Esophagus (tissue), 2 donors: ENCODE measurements around the gene ZNF525. TPM values are rescaled to one million over a fixed set of nuclear protein-coding genes. Genes with fewer than 3 reads are reported as not detected.

ENCODE experiments used
- H3K27ac ChIP-seq, 2 donors: one replicate each; pipeline ENCODE4 v1.5.1; 2013; ENCODE audit warnings: low read depth in 2 of 2, mild to moderate bottlenecking in 2 of 2, inconsistent platforms in 1 of 2, low read length in 1 of 2, moderate library complexity in 1 of 2
- H3K27me3 ChIP-seq, 2 donors: one replicate each; pipeline ENCODE4 v1.6.1; 2013; ENCODE audit warnings: low read length in 2 of 2, control low read depth in 1 of 2, mild to moderate bottlenecking in 1 of 2; ENCODE audit not compliant: insufficient read depth in 2 of 2, control insufficient read depth in 1 of 2
- H3K36me3 ChIP-seq, 2 donors: one replicate each; pipeline ENCODE4 v1.6.1; 2013; ENCODE audit warnings: low read length in 1 of 2; ENCODE audit not compliant: control insufficient read depth in 2 of 2, insufficient read depth in 2 of 2
- H3K4me1 ChIP-seq, 2 donors: one replicate each; pipeline ENCODE4 v1.6.1; 2013; ENCODE audit warnings: low read length in 1 of 2; ENCODE audit not compliant: control insufficient read depth in 2 of 2, insufficient read depth in 2 of 2
- H3K4me3 ChIP-seq, 2 donors: one replicate each; pipeline ENCODE4 v1.5.1; 2013; ENCODE audit warnings: low read length in 2 of 2, mild to moderate bottlenecking in 2 of 2, low read depth in 1 of 2, moderate library complexity in 1 of 2
- H3K9me3 ChIP-seq, 2 donors: one replicate each; pipeline ENCODE4 v1.6.1; 2013; ENCODE audit warnings: mild to moderate bottlenecking in 2 of 2, low read depth in 1 of 2, low read length in 1 of 2, moderate library complexity in 1 of 2; ENCODE audit not compliant: control insufficient read depth in 2 of 2, insufficient read depth in 1 of 2
- WGBS, 2 donors: extraction: QIAGEN DNeasy Blood & Tissue Kit; methylation state at CpG; one replicate each; pipeline ENCODE4 v1.1.7; 2013; 5-methylcytosine and 5-hydroxymethylcytosine counted together
- polyA plus RNA-seq, 2 donors: library from polyadenylated mRNA; stranded (reverse); fragments of 200-250 nt; gene quantifications; one replicate each; pipeline ENCODE4 v1.2.3, GENCODE V29; 2013
- donor health status: healthy with polysubstance abuse.
- donor health status: Bipolar disorder and iron deficiency.

The ZNF525 gene
- polyA plus RNA-seq, 2 donors, result 3.2 to 5.2 TPM

GRCh38 chr19:53365899-53366493, 491 bp downstream of the ZNF525 start:
- no peaks in the 10 kb centered on the region for H3K27me3 ChIP-seq
- H3K4me3 ChIP-seq, result peak overlapping the region; percentile 65 to 87

GRCh38 chr19:53372196-53372595, 6.7 kb downstream of the ZNF525 start:
- Histone ChIP-seq H3K27me3 (no peaks in the 10 kb centered on the region), H3K27ac (no peak overlapping the region), H3K4me1 (no peaks in the 10 kb centered on the region), H3K36me3 (peaks cover 0 to 13% of the 10 kb centered on the region in 2 donors), H3K4me3 (no peak overlapping the region), H3K9me3 (peaks cover 0 to 21% of the 10 kb centered on the region in 2 donors)
- 91 to 96% methylated on average over 4 of the region's 4 CpGs for WGBS, 2 donors

More at GRCh38 chr19:53365899-53366493, 491 bp downstream of the ZNF525 start:
- Histone ChIP-seq H3K36me3 (no peaks in the 10 kb centered on the region), H3K27ac (peak overlapping the region; percentile 78 to 87), H3K9me3 (peaks cover 0 to 3% of the 10 kb centered on the region in 2 donors), H3K4me1 (no peaks in the 10 kb centered on the region)
- WGBS, 2 donors, result 0 to 1% methylated on average over 22 to 32 of the region's 32 CpGs

- 67 to 77% methylated on average over 3 of the region's 3 CpGs for WGBS, 2 donors
- Histone ChIP-seq H3K27me3 (no peaks in the 10 kb centered on the region), H3K36me3 (peaks cover 0 to 24% of the 10 kb centered on the region in 2 donors), H3K27ac (no peak overlapping the region), H3K9me3 (peaks cover 0 to 33% of the 10 kb centered on the region in 2 donors), H3K4me3 (no peak overlapping the region), H3K4me1 (no peaks in the 10 kb centered on the region)
Observed at GRCh38 chr19:53374288-53374687, 8.8 kb downstream of the ZNF525 start.

DNA sequence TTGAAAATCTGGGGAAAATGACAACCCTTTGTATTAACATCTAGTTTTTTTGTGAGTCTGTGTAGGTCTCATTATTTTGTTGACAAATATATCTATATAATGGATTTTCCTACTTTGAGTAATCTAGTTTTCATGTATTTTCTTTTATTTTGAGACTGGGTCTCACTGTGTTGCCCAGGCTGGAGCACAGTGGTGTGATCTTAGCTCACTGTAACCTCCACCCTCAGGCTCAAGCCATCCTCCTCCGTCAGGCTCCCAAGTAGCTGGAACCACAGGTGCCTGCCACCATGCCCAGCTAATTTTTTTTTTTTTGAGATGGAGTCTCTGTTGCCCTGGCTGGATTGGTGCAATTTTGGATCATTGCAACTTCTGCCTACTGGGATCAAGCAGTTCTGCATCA, 9.2 kb downstream of the ZNF525 start:
- no peak overlapping the region for H3K4me3 ChIP-seq
- WGBS, 2 donors, result 92 to 100% methylated on average over 1 of the region's 1 CpG
- no peaks in the 10 kb centered on the region for H3K27me3 ChIP-seq
- H3K4me1 ChIP-seq, result no peaks in the 10 kb centered on the region
- no peak overlapping the region for H3K27ac ChIP-seq
- peaks cover 0 to 26% of the 10 kb centered on the region in 2 donors for H3K36me3 ChIP-seq
- H3K9me3 ChIP-seq, result peaks cover 0 to 36% of the 10 kb centered on the region in 2 donors

DNA sequence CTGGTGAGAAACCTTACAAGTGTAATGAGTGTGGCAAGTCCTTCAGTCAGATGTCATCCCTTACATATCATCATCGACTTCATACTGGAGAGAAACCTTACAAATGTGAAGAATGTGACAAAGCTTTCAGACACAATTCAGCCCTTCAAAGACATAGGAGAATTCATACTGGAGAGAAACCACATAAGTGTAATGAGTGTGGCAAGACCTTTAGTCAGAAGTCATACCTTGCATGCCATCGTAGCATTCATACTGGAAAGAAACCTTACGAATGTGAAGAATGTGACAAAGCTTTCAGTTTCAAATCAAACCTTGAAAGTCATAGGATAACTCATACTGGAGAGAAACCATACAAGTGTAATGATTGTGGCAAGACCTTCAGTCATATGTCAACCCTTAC, 15.9 kb downstream of the ZNF525 start:
- peaks cover 3 to 28% of the 10 kb centered on the region in 2 donors for H3K9me3 ChIP-seq
- no peaks in the 10 kb centered on the region for H3K4me1 ChIP-seq
- peaks cover 7 to 18% of the 10 kb centered on the region in 2 donors for H3K36me3 ChIP-seq

GRCh38 chr19:53388168-53388567, 22.7 kb downstream of the ZNF525 start:
- Histone ChIP-seq H3K27ac (no peak overlapping the region), H3K4me3 (no peak overlapping the region), H3K27me3 (no peaks in the 10 kb centered on the region), H3K36me3 (peaks cover 0 to 3% of the 10 kb centered on the region in 2 donors), H3K9me3 (peaks cover 3 to 20% of the 10 kb centered on the region in 2 donors), H3K4me1 (no peaks in the 10 kb centered on the region)
- WGBS, 2 donors, result 76 to 78% methylated on average over 3 of the region's 3 CpGs

More for the DNA sequence above, 15.9 kb downstream of the ZNF525 start:
- Histone ChIP-seq H3K27me3 (no peaks in the 10 kb centered on the region), H3K27ac (no peak overlapping the region), H3K4me3 (no peak overlapping the region)
- WGBS, 2 donors, result 97% methylated on average over 3 of the region's 3 CpGs

GRCh38 chr19:53388904-53389303, 23.4 kb downstream of the ZNF525 start:
- Histone ChIP-seq H3K9me3 (peaks cover 3 to 20% of the 10 kb centered on the region in 2 donors), H3K4me3 (no peak overlapping the region), H3K36me3 (peaks cover 0 to 3% of the 10 kb centered on the region in 2 donors), H3K27ac (no peak overlapping the region), H3K27me3 (no peaks in the 10 kb centered on the region), H3K4me1 (no peaks in the 10 kb centered on the region)
- 90 to 91% methylated on average over 5 of the region's 5 CpGs for WGBS, 2 donors

- H3K4me3 ChIP-seq, result no peak overlapping the region
- 64 to 65% methylated on average over 8 of the region's 8 CpGs for WGBS, 2 donors
- peaks cover 0 to 3% of the 10 kb centered on the region in 2 donors for H3K36me3 ChIP-seq
- no peaks in the 10 kb centered on the region for H3K27me3 ChIP-seq
- H3K27ac ChIP-seq, result no peak overlapping the region
- H3K9me3 ChIP-seq, result peaks cover 3 to 18% of the 10 kb centered on the region in 2 donors
- H3K4me1 ChIP-seq, result peaks cover 0 to 3% of the 10 kb centered on the region in 2 donors
Observed at GRCh38 chr19:53389571-53389970, 24.1 kb downstream of the ZNF525 start.

DNA sequence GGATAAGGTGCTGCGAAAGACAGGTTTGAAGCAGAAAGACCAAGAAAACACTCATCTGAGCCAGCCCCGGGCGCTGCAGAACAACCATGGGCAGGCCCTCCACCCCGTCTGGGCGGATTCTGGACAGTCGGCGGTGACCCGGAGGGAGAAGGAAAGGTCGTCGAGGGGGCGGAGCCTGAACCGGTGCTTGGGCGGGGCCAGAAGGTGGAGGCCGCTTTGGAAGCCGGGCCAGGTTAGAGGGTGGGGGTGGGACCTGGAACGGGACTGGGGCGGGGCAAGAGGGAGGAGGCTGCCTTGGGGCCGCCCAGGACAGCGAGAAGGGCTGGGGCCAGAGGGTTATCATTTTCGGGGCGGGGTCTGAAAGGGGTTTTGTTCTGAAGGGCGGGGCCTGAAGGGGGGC, 24.5 kb downstream of the ZNF525 start:
- peaks cover 0 to 3% of the 10 kb centered on the region in 2 donors for H3K4me1 ChIP-seq
- H3K36me3 ChIP-seq, result peaks cover 0 to 3% of the 10 kb centered on the region in 2 donors
- peaks cover 3 to 18% of the 10 kb centered on the region in 2 donors for H3K9me3 ChIP-seq
- no peak overlapping the region for H3K27ac ChIP-seq
- 38 to 41% methylated on average over 22 of the region's 22 CpGs for WGBS, 2 donors
- H3K4me3 ChIP-seq, result no peak overlapping the region
- H3K27me3 ChIP-seq, result no peaks in the 10 kb centered on the region

- H3K9me3 ChIP-seq, result peaks cover 3 to 7% of the 10 kb centered on the region in 2 donors
- H3K36me3 ChIP-seq, result peaks cover 0 to 2% of the 10 kb centered on the region in 2 donors
- H3K27ac ChIP-seq, result peak overlapping the region; percentile 74 to 76
- 12 to 14% methylated on average over 18 of the region's 18 CpGs for WGBS, 2 donors
- peak overlapping the region; percentile 37 to 81 for H3K4me3 ChIP-seq
- peaks cover 0 to 3% of the 10 kb centered on the region in 2 donors for H3K4me1 ChIP-seq
- H3K27me3 ChIP-seq, result no peaks in the 10 kb centered on the region
Observed at GRCh38 chr19:53394522-53394973, 29.0 kb downstream of the ZNF525 start.
